Activated naive CD4-positive, alpha-beta T cell treated with anti-CD3 and anti-CD28 coated beads, Interleukin-2, amount 50 U/mL, for 16 hours (primary cell): Measurements from ENCODE around the gene KCP.
"Not testable (repeated sequence)": the region's sequence is repeated elsewhere in the genome, so short reads cannot be mapped to it uniquely, and the experiment has no call there.

ENCODE experiments used
- DNase-seq: peaks from one replicate; pipeline ENCODE4 v3.0.0-alpha.2; 2020

The KCP gene

DNA sequence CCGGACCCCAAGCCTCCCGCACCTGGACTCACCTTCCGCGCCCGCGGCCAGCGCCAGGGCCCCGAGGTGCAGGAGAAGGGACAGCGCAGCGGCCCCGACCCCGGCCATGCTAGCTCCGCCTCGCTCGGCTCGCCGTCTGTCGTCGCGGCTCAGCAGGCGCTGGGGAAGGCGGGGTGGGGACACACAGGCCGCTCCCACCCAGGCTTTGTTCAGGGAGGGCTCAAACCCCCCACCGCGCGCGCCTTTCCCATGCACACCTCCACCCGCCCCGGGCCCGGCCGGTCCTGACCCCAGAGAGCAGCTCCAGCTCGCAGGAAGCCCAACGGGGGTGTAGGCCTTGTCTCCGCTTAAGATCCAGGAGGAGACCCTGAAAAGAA is at the start of gene KCP:
TSS of gene KCP (minus strand) at position 141 of the 377 bp plus-strand sequence. CDS start at position 108, 33 bp downstream.
- DNase-seq: no peak

DNA sequence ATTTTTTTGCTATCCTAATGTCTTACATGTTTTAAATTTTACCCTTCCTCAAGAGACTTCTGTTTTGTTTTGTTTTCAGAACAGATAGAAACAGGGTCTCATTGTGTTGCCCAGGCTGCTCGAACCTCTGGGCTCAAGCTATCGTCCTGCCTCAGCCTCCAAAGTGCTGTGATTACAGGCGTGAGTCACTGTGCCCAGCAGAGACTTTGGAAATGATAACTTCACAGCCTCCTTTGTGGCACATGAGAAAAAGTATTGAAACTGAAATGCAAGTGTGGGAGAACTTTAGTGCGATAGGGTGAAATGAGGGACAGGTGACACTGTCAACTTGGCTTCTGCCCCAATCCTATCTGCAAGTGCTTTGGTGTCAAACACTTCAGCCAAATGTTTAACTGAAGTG is 48.8 kb upstream of the KCP start:
- DNase-seq: no peak

DNA sequence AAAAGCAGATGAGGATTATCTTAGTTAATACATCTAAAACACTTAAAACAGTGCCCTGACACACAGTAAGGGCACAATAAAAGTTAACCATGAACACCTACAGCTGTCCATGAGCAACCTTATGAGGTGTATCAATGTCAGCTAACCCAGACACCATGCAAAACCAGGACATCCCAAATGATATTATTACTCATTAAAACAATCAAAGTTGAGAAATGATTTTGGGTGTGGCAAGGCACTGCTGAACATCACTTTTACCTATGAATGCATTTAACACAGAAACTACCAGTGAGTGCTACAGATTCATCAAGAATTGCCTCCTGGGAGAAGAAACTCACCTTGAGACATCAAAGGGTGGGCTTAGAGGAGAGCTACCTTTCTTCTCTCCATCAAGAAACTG is 45.5 kb upstream of the KCP start:
- DNase-seq: no peak

DNA sequence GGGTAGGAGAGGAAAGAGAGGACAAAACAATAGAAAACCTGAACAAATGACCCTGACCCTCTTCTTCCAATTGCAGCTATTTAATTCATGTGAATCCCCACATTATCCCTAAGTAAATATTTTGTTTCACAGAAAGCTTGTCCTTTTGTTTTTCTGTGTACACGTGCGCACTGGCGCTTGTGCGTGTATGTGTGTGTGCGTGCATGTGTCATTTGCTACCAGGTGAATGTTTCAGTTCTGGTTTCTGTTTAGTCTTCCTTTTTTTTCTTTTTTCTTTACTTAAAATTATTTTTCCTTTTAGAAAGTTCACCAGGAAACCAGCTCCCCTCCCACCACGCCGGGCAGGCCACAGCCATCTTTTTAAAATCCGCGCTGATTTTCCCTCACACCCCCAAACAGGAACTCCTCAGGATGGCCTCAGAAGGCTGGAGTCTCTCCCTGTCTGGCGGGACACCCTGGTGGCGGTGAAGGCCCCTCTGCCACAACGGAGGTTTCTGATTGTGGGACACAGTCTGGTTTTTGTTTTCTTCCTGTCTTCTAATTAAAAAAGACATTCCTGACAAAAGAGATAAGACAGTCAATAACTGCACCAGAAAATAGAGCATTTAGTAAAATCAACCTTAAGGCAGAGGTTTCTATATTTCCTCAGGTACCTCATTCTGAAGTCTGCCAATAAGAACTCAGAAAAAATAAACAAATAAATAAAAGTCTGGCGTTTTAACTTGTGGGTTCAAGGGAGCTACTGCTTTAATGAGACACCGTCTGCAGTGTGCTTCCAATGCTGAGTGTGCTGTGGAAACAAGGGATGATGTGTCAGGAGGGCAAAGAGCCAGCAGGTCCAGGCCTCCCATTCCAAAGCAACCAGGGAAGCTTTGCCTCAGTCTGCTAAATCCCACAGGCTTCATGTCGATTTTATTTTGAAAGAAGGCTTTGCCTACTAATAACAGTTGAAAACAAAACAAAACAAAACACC is 44.6 kb upstream of the KCP start:
- DNase-seq: no peak

DNA sequence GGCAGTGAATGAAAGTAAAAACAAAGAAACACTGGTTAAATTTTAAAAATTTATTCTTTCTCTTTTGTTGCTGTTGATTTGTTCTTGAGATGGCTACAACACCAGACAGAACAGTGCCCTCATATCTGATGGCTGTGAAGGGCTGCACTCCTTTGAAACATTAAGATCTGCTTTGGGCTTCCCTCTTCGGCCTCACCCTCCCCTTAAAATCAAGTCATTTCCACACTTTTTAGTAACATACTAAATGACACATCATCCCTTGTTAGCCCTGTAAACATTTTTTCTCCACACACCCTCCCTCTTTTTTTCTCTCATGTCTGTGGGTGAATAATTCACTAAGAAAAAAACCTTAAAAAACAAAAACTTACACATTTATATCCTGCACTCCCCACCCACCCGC is 43.6 kb upstream of the KCP start:
- no peak for DNase-seq

DNA sequence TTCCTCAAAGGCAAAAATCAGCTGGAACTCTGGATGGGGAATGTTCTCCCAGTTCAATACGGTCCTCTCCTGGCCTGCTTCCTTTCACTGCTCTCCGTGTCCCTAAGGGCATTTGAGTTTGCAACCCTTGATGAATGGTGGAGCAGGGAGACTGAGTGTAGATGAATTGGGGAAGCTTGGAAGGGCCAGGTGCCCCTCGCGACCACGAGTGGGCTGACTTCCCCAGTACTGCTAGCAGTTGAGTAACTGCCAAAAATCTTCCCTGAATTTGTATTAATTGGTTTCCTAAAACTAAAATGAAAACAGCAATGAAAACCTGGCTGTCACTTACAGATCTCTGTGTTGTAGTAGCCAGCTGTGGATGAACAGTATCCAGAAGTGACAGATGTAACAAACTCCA is 40.8 kb upstream of the KCP start:
- no peak for DNase-seq

DNA sequence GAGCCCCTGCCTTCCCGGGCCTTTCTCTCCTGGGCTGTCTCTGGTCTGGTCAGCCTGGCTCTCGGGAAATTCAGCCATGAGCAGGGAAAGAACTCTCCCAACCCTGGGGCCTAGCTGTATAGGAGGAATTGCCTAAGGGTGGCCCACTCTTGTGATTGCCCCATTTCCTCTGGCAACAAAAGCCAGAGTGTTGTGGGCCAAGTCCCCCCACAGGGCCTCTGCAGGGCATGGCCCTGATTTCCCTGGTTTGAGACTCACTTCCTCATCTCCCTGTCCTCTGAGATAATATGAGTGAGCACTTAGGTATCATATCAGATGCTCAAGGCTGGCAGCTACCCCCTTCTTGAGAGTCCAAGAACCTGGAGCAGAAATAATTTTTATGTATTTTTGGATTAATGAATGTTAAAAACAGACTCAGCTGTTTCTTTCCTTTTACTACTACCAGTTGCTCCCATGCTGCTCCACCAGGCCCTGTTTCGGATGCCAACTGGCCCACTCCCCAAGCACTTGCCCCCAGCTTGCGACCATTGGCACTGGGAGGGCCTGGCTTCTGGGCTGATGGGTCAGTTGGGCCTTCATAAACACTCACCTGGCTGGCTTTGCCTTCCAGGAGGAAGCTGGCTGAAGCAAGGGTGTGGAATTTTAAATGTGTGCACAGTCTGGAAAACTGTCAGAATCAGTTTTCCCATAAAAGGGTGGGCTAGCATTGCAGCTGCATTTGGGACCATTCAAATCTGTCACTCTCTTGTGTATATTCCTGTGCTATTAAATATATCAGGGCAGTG is 38.7 kb upstream of the KCP start:
- DNase-seq: no peak

DNA sequence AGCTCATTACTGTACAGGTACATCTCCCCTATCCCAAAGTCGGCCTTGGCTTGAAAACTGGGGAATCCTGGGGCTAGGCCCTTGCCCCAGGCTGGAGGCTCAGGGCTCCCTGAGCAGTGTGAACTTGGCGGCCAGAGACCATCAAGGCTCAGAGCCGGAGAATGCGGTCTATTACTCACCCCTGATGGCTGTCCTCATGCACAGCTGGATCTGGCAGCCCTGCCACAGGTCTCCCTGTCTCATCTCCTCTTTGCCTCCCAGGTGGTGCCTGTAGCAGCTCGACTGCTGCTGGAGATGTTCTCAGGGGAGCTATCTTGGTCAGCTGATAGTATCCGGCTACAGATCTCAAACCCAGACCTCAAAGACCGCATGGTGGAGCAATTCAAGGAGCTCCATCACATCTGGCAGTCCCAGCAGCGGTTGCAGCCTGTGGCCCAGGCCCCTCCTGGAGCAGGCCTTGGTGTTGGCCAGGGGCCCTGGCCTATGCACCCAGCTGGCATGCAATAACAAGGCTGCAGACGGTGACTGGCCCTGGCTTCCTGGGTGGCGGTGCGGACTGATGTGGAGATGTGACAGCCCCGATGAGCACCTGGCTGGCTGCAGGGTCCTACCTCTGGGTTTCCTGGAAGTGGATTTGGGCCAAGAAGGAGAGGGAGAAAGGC is 37.9 kb upstream of the KCP start:
- DNase-seq: no peak

DNA sequence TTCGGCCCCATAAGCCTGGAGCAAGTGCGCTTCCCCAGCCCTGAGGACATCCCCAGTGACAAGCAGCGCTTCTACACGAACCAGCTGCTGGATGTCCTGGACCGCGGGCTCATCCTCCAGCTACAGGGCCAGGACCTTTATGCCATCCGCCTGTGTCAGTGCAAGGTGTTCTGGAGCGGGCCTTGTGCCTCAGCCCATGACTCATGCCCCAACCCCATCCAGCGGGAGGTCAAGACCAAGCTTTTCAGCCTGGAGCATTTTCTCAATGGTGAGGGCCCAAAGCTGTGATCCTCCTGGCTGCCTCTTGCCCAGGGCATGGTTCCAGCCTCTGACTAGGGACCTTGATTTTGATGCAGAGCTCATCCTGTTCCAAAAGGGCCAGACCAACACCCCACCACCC is 37.3 kb upstream of the KCP start:
- DNase-seq: no peak

DNA sequence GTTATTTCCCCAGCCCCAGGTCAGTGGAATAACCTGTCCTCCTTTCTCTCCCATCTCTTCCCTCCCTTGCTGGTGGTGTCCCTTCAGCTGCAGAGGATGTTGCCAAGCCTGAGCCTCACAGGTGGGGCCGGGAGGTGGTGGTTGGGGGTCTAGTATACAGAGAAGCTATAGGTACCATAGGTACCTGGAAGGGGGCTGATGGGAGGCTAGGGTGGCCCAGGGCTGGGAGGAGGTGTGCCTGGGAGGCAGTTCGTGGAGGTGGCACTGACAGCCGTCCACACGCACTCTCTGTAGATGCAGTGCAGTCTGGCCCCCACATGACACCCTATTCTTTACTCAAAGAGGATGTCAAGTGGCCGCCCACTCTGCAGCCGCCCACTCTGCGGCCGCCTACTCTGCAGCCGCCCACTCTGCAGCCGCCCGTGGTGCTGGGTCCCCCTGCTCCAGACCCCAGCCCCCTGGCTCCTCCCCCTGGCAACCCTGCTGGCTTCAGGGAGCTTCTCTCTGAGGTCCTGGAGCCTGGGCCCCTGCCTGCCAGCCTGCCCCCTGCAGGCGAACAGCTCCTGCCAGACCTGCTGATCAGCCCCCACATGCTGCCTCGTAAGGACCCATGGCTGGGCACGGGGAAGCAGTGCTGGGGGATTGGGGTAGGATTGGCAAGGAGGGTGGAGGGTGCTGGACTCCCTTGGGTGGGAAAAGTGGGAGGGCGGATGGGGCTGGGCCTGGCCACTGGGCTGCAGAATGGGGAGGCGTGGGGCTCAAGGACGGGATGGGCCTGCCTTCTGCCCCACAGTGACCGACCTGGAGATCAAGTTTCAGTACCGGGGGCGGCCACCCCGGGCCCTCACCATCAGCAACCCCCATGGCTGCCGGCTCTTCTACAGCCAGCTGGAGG is 36.7 kb upstream of the KCP start:
- no peak for DNase-seq

DNA sequence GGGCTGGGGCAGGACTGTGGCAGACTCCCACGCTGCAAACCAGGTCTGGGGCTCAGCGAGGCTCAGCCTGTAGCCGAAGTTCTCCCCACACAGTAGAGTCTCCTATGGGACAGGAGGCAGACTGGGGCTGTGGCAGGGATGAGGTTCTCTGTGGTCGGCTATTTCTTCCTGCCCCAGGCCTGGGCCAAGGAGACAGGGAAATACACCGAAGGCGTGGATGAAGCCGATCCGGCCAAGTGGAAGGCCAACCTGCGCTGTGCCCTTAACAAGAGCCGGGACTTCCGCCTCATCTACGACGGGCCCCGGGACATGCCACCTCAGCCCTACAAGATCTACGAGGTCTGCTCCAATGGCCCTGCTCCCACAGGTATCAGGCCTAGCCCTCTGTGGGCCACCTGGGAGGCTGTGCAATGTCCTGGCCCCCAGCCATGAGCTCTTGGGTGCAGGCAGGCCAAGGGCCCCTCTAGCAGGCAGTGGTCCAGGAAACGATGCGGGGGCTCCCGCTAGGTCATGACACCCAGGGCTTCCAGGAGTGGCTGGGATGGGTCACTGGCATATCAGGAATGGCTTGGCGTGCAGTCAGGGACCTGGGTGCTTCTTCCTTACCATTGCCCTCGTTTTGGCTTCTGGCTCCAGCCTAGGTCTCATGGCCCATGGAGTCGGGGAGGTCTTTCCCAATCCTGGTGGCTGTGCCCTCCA is 35.3 kb upstream of the KCP start:
- DNase-seq: no peak

DNA sequence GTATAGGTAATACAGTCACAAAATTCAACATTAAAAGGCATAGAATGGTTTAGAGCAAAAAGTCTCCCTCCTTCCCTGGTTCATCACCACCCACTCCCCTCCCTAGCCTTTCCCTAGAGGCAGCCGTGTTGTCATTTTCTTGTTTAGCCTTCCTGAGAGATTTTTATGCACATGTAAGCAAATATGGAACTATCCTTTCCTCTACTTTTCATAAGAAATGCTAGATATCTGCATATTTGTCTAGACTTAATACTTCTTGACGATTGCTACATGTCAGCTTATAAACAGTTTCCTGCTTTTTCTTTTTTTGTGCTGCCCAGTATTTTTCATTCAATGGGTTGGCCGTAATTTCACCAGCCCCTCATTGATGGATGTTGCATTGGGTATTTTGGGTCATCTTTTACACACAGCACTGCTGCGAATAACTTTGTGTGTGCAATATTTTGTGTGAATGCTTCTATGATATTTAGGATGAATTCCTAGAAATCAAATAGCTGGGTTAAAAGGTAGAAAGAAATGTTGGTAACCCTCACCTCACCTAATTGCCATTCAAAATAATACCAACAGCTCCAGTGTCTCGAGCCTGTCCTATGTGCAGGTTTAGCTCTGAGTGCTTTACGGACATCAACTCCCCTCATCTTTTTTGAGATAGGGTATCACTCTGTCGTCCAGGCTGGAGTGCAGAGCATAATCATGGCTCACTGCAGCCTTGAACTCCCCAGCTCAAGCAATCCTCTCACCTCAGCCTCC is 34.2 kb upstream of the KCP start:
- DNase-seq: no peak

DNA sequence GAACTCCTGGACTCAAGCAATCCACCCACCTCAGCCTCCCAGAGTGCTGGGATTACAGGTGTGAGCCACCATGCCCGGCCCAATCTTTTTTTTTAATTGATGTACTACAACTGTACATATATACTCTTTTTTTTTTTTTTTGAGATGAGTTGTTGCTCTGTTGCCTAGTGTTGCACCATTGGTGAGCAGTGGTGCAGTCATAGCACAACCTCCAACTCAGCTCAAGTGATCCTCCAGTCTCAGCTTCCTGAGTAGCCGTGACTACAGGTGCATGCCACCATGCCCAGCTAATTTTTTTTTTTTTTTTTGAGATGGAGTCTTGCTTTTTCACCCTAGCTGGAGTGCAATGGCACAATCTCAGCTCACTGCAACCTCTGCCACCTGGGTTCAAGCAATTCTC is 32.7 kb upstream of the KCP start:
- DNase-seq: not testable (repeated sequence)

DNA sequence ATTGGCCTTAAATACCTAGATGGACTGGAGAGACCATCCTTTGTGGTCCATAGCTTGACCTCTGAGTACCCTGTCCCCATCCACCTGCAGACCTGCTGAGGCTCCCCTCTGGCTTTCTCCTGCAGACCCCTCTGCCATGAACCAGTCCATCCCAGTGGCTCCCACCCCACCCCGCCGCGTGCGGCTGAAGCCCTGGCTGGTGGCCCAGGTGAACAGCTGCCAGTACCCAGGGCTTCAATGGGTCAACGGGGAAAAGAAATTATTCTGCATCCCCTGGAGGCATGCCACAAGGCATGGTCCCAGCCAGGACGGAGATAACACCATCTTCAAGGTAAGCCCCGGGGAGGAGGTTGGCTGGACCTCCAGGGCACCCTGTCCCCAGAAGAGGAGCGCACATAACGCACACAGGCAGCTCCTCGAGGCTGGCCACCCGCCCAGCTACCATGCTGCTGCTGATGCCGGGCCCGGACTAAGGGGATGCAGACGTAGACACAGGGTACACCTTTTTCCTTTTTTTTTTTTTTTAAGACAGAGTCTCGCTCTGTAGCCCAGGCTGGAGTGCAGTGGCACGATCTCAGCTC is 31.5 kb upstream of the KCP start:
- DNase-seq: no peak

DNA sequence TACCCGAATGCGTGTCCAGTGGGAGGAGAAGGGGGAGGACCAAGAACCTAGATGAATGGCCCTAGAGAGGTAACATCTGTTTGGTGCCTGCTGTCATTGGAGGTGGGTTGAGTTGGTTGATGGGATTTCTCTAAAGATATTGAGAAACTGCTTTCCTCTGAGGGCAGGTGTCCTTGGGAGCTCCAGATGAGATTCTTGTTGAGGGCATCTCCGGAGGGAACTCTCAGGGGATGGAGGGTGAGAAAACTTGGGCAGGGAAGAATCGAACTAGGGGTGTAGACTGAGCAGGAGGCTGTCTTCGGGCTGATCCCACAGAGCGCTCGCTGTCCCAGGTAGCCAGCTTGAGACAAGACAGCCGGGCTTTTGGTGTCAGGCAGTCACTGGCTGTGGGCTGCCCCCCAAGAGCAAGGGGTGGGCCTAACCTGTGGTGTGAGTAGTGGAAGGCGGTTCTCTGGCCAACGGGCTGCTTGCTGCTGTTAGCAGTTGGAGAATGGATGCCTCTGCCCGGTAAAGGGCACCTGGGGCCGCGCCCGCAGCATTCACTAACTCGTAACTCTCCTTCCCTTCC is 30.9 kb upstream of the KCP start:
- DNase-seq: no peak

DNA sequence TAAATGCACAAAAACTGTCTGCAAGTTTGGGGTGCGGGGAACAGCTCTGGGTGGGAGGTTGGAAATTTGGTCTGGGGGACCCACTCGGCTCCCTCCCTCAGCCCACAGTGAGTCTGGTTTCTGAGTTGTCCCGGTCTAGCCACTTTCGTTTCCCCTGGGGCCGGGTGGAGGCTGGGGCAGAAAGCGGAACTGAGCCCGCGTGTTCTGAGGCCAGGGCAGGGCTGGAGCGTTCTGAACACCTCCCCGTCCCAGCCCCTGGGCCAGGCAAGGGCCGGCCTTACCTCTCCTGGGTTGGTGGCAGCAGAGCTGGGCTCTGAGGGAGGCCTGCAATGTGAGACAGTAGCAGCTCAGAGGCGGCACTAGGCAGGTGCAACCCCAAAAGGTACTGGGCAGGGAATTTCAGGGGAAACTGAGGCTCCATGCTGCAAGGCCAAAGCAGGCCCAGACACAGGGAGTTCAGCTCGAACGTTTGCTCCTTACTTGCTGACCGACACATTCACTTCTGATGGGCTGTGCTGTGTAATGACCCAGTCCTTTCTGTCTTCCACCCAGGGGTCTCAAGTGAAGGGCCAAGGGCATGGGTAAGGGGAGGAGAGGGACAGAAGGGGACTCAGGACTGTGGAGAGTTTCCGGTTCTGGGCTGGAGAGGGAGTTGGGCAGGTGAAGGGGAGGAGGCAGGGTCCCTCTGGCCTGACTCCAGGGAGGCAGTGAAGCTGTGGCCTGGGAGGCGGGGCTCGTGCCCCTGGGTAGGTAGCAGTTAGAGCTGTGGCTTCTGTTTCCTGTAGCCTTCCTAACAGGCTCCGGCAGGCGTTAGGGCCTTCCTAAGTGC is 30.2 kb upstream of the KCP start:
- no peak for DNase-seq

DNA sequence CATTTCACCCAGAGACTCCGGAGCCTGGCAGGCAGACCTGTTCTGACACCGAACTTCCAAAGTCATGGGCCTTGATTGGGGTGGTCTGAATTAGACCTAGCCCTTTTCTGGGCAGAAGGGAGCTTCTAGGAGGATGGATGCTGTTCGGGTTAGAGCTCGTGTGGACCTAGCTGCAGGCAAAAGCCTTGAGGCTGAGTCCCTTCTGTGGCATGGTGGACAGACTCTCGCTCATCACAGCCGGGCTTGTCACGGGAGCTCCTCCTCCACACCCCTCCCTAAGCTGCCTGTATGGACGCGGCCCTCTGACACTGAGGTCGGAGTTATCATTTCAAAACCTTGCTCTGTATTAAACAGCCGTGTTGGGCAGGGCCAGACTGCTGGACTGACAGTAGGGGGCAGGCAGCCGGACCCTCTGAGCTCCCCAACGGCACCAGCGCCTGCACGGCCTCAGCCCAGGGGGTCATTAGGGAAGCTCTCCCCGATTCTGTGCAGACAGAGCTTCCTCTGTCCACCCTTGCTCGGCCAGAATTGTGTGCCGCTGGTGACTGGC is 29.4 kb upstream of the KCP start:
- DNase-seq: no peak

DNA sequence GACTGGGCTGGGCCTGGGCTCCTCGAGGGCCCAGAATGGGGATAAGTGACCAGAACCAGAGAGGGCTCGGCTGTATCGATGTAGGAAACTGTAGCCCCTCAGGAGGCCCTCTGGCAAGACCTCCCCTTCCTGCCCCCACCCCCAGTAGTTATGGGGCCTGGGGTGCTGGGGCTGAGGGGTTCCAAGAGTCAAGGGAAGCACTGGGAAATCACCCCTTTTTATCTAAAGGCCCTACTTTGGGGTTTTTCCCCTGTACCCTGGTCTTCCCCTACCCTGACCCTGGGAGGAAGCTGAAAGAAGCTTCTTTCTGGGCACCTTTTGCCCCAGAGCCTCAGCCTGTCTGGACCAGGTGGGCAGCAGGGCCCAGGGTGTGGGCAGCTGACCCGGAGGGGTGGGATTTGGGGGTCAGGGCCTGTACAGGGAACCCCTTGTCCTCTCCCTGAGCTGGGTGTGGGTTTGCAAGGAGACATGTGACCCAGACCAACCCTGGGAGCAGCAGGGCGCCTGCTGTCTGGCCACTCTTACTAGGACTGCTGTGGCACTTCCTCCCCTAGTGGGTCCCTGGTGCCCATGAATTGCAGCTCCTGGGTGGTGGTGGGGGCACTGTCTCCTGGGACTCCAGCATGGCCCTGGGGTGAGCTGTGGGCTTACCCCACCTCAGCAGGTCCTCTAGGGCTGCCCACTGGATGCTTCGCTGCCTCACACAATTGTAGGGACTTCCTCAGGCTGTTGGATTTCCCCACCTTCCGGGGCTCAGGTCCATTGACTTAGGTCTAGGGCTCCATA is 28.8 kb upstream of the KCP start:
- DNase-seq: no peak
